ENCODE data around the gene RAB13.

DNA sequence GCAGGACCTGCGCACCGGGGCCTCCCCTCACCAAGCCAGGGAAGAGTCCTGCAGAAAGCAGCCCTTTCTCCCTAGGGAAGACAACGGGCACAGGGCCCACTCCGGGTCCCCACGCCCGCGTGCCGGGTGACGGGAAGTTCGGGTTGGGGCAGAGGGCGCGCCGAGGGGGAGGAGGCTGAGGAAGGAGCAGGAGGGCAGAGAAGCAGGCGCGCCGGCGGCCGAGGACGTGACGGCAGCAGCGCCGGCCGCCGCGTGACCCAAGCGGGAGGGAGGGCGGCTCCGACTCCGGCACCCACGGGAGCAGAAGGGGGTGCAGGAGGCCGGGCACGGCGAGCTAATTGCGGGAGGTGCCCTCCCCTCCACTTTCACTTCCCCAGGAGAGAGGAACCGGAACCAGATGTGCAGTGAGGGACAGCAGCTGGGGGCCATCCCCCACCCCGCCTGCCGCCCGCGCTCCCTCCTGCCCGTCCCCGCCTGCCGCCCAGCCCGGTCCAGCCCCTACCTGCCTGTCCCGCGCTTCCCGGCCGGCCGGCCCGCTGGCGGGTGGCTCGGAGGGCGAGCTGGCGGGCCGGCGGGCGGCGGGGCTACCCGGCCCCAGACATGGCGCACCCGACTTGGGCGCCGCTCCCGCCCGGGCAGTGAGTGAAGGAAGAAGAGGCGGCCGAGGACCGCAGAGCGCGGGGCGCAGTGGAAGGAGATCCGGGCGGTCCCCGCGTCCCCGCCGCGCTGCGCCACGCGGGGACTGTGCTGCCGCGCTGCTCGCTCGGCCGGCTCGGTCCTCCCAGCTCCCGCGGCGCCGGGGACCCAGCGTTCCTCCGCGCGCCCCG is 40.1 kb downstream of the RAB13 start:
- TF ChIP-seq CTCF (conservative IDR thresholded peaks at IDR 0.05; ENCODE audit: low read depth, low read length) (no peak), EZH2 (IDR thresholded peaks at IDR 0.05; ENCODE audit: low read length, unreplicated experiment) (no peak), EZH2phosphoT487 (IDR thresholded peaks at IDR 0.05; ENCODE audit: borderline replicate concordance, low read length) (no peak)

Measured in PC-3 (cell line).